Testis (tissue), 2 donors: ENCODE results near the gene SMTNL1.

Experiments used
- POLR2A ChIP-seq: fragments of 450-650 bp; IDR thresholded peaks from one replicate; pipeline ENCODE4 v1.6.1; 2017; ENCODE audit warnings: antibody characterized with exemption, mild to moderate bottlenecking, moderate library complexity
- TF ChIP-seq, protein P1 (sequence below), 3 experiments: fragments of 450-650 bp in 2 of 3; fragments of 200-600 bp in 1 of 3; sonication (generic) in 1 of 3; IDR thresholded peaks; one replicate each; pipeline ENCODE4 v1.5.1; 2016 to 2019; ENCODE audit warnings: antibody characterized with exemption in 3 of 3, mild to moderate bottlenecking in 2 of 3, moderate library complexity in 1 of 3

GRCh38 chr11:57598831-57599155, 61.4 kb downstream of the SMTNL1 start:
- TF ChIP-seq, protein P1, sequence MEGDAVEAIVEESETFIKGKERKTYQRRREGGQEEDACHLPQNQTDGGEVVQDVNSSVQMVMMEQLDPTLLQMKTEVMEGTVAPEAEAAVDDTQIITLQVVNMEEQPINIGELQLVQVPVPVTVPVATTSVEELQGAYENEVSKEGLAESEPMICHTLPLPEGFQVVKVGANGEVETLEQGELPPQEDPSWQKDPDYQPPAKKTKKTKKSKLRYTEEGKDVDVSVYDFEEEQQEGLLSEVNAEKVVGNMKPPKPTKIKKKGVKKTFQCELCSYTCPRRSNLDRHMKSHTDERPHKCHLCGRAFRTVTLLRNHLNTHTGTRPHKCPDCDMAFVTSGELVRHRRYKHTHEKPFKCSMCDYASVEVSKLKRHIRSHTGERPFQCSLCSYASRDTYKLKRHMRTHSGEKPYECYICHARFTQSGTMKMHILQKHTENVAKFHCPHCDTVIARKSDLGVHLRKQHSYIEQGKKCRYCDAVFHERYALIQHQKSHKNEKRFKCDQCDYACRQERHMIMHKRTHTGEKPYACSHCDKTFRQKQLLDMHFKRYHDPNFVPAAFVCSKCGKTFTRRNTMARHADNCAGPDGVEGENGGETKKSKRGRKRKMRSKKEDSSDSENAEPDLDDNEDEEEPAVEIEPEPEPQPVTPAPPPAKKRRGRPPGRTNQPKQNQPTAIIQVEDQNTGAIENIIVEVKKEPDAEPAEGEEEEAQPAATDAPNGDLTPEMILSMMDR (IDR thresholded peaks at IDR 0.05): no peak
- no peak for TF ChIP-seq POLR2A
